NB4 (cell line): Measurements from ENCODE around the gene CD151.
A peak's percentile ranks its signal among the peaks of the same experiment; 100 is the strongest.

Source experiments
- DNase-seq: peaks from one replicate; pipeline ENCODE4 v3.0.0; 2010; ENCODE audit warnings: low read depth
- H3K4me3 ChIP-seq: one replicate; pipeline ENCODE4 v1.5.1; 2011; ENCODE audit warnings: mild to moderate bottlenecking, low read depth, low read length, moderate library complexity
- MYC ChIP-seq: IDR thresholded peaks from 2 replicates; pipeline ENCODE4 v1.6.1; 2011; ENCODE audit warnings: low read depth, low read length
- POLR2A ChIP-seq: IDR thresholded peaks from 2 replicates; pipeline ENCODE4 v1.6.1; 2011; ENCODE audit warnings: mild to moderate bottlenecking; ENCODE audit not compliant: insufficient read length; ENCODE audit errors: extremely low read depth
- TF ChIP-seq, protein P1 (sequence below): IDR thresholded peaks from 2 replicates; pipeline ENCODE4 v1.6.1; 2011; ENCODE audit warnings: low read depth, low read length
- TF ChIP-seq, protein P2 (sequence below): IDR thresholded peaks from one replicate; pipeline ENCODE4 v1.5.1; 2012; ENCODE audit warnings: low read depth, low read length

CD151 gene

DNA sequence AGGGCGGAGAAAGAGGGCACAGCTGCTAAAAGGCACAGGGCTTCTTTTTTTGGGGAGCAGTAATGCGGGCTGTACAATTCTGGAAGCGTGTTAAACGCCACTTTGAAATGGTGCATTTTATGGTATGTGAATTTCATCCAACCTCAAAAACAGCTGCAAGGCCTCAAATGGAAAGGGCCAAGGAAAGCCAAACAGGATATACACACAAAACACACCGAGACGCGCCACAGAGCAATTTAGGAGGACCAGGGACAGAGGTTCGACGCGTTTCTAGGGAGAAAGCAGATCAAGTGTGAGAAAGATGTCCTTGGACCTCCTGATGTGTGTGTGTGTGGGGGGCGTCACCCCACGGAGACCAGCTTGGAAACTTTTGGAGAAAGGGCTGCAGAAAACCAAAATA lies 41.0 kb downstream of the CD151 start:
- no peak overlapping the region for H3K4me3 ChIP-seq
- DNase-seq: no peak
- TF ChIP-seq POLR2A: no peak
- TF ChIP-seq, protein P1, sequence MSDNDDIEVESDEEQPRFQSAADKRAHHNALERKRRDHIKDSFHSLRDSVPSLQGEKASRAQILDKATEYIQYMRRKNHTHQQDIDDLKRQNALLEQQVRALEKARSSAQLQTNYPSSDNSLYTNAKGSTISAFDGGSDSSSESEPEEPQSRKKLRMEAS: no peak
- TF ChIP-seq, protein P2, sequence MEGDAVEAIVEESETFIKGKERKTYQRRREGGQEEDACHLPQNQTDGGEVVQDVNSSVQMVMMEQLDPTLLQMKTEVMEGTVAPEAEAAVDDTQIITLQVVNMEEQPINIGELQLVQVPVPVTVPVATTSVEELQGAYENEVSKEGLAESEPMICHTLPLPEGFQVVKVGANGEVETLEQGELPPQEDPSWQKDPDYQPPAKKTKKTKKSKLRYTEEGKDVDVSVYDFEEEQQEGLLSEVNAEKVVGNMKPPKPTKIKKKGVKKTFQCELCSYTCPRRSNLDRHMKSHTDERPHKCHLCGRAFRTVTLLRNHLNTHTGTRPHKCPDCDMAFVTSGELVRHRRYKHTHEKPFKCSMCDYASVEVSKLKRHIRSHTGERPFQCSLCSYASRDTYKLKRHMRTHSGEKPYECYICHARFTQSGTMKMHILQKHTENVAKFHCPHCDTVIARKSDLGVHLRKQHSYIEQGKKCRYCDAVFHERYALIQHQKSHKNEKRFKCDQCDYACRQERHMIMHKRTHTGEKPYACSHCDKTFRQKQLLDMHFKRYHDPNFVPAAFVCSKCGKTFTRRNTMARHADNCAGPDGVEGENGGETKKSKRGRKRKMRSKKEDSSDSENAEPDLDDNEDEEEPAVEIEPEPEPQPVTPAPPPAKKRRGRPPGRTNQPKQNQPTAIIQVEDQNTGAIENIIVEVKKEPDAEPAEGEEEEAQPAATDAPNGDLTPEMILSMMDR: no peak
- no peak for TF ChIP-seq MYC

DNA sequence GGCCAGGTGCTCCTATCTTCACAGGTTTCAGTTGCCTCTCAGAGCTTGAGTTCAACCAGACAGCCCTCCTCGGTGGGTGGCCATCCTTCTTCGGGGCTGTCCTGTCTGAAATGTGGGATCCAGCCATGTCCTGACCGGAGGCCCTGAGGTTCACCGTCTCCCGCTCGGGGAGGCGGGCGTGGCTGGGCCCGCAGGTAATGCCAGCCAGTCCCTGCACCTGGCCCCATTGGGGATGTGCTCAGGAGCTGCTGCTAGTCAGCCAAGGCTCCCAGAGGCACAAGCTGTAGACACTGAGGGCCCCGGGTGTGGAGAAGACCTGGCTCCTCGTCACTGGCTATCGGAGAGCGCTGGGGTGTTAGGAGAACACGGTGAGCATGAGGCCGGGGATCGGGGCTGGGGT lies 42.5 kb downstream of the CD151 start:
- no peak for DNase-seq
- no peak overlapping the region for H3K4me3 ChIP-seq

DNA sequence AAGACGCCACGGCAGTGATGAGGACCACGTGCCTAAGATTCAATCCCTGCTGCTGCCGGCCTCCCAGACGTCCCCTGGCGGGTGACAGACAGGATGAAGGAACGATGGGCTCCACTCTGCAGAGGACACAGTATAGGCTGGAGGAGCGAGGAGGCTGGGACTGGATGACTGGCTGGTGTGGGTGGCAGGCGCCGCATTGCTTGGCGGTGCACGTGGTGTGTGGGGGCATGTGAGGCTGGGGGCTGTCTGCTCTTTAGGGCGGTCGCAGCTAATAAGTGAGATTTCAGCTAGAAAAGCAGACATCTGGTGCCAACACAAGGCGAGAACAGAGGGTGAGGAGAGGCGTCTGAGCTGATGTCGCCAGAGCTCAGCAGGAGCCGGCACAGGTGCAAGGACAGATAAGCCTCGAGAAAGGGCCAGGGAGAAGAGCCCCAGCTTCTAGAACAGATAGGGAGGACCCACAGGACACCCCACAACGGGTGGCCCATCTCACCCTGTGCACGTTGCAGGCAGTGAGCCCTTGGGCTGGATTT lies 43.1 kb downstream of the CD151 start:
- H3K4me3 ChIP-seq: no peak overlapping the region
- TF ChIP-seq MYC (no peak), POLR2A (no peak)
- TF ChIP-seq, protein P2: no peak
- TF ChIP-seq, protein P1: no peak
- no peak for DNase-seq

More for the DNA sequence above, 42.5 kb downstream of the CD151 start:
- TF ChIP-seq, protein P2: no peak
- TF ChIP-seq MYC: no peak
- no peak for TF ChIP-seq POLR2A
- TF ChIP-seq, protein P1: no peak

DNA sequence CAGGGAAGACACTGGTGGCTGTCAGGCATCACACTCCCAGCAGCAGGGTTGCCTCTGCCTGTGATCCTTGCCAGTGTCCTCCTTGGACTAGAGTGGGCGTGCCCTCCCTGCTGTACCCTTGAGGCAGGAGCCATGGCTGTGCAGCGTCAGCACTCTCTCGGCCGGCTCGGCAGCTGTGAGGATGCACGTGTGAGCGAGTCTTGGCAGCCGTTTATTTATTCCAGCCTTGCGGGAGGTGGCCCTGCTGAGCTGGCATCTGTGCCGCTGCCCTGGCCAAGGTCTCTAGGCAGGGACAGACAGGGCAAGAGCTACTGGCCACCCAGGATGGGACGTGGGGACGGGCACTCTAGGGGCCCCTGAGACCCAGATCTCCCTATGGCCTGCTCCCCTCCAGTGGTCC lies 43.8 kb downstream of the CD151 start:
- no peak overlapping the region for H3K4me3 ChIP-seq
- DNase-seq: no peak
- TF ChIP-seq, protein P1: no peak
- TF ChIP-seq, protein P2: no peak
- TF ChIP-seq POLR2A (no peak), MYC (no peak)

DNA sequence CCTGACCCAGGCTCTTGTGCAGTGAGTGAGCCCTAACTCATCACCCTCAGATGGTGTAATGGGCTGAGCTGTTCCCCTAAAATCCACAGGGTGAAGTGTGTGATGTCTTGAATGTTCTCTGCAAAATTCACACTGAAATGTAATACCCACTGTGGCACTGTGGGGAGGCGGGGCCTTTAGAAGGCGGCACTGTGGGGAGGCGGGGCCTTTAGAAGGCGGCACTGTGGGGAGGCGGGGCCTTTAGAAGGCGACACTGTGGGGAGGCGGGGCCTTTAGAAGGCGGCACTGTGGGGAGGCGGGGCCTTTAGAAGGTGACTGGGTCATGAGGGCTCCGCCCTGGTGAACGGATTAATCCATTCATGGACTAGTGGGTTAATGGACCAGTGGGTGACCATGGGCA lies 44.8 kb downstream of the CD151 start:
- TF ChIP-seq, protein P2: no peak
- no peak for TF ChIP-seq POLR2A
- TF ChIP-seq, protein P1: no peak
- DNase-seq: peak; percentile 41
- no peak overlapping the region for H3K4me3 ChIP-seq

DNA sequence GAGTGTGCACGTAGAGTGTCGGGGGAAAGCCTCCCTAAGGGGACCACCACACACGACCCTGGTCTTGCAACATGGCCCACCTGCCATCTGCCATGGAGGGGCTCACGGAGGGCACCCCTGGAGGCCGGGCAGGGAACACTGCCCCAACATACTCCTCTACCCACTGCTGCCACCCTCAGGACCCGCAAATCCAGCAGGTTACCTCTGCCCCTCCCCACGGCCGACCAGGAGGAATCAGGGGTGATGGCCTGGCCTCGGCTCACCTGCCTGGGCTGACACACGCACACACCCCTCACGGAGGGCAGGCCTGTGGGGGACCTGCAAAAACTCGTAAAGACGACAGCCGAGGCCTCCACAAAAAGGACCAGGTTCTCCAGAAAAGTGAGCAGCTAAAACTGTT lies 47.7 kb downstream of the CD151 start:
- no peak for DNase-seq
- no peak for TF ChIP-seq MYC
- TF ChIP-seq POLR2A: no peak
- TF ChIP-seq, protein P2: no peak
- TF ChIP-seq, protein P1: no peak
- H3K4me3 ChIP-seq: no peak overlapping the region
